HG03025 (cell line): ENCODE measurements around the gene RABL3.
"Not testable (repeated sequence)": the region's sequence is repeated elsewhere in the genome, so short reads cannot be mapped to it uniquely, and the experiment has no call there.

Source experiments
- ATAC-seq: cut with Tn5 transposase; IDR thresholded peaks from one replicate; pipeline ENCODE4 v1.9.1; 2021; ENCODE audit warnings: mild to moderate bottlenecking, moderate library complexity; ENCODE audit not compliant: unreplicated experiment, low FRiP score

RABL3 gene

DNA sequence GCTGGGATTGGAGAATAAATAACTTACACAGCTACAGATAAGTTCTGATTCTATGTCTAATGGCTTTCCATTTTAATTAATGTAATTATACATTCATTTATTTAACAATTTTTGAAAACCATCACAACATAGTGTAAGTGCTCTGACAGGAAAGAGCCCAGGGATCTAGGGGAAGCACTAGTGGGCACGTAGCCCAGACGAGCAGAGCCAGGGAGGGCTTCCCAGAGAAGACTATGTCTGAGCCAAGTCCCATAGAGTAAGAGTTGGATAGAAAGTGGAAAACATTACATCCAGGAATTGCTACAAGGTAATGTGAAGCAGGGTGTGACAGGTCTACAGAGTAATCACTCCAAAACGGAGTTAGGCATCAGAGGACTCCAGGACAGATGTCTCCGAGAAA, 57.4 kb downstream of the RABL3 start:
- ATAC-seq, result no peak

DNA sequence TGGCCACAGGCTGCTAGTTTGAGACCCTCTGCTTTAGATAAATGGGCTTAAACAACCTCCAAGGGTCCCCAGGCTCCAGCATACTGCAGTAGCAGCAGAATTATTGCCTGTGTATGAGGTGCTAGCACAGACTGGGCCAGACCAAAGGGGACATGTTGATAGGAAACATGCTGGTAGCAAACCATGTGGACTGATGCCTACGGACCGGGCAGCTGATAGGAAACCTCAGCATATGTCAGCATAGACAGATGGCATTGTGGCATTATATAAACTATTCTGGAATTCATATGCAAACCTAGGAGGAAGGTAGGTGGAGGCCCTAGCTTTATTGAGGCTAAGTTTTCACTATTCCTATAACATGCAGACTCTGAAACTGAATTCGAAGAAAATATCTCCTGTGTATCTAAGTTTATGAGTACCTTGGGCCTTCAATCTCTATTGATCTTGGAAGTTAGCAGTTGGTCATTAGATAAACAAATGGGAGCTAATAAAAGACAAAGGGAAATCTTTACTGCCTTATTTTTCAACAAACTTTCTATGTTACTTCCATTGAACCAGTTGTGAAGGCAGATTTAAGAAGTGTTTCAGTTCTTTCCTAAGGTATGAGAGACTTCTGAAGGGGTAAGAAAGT, 58.5 kb downstream of the RABL3 start:
- no peak for ATAC-seq

DNA sequence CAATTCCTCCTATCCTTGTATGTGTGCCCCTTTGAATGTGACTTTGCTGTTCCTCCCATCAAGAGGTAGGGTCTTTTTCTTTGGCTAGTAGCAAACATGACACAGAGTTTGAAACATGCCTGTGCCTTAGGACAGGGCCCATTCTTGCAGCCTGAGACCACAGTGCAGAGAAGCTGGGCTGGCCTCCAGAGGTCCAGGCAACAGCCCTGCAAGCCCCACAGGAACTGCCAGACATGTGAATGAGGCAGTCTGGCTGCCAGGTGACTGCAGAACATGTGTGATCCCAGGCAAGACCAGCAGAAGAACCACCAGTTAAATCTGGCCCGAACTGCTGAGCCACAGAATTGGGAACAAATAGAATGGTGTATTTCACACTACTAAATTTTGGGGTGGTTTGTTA, 59.1 kb downstream of the RABL3 start:
- ATAC-seq, result no peak

DNA sequence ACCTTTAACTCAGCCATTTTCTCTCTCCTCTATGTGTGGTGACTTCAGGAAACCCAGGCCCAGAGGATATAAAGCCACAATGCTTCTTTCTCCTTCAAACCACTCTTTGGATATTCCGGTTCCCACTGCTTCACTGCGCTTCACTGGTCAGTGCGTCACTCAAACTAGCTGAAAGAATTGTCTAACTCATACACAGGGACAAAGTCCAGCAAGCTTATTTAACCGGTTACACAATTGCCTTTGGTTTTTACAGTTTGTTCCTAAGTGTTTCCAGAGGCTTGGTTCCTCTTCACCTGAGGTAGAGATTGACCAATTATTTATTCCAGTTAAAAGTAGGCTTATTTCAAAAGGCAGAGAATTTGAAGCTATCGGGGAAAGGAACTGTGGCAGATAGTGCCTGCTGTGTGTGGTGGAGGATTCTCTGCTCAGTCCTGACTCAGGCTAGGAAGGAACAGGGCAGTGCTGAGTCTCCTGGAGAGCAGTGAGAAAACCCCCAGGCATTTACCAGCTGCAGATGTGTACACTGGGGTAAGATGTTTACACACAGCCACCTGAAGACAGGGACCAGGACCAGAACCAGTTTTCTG, 60.1 kb downstream of the RABL3 start, which contains the start of gene HGD:
Gene HGD, minus strand, starts transcription at position 145 of the 587 bp plus-strand sequence. Its CDS starts 128 bp downstream, at position 17.
- no peak for ATAC-seq

DNA sequence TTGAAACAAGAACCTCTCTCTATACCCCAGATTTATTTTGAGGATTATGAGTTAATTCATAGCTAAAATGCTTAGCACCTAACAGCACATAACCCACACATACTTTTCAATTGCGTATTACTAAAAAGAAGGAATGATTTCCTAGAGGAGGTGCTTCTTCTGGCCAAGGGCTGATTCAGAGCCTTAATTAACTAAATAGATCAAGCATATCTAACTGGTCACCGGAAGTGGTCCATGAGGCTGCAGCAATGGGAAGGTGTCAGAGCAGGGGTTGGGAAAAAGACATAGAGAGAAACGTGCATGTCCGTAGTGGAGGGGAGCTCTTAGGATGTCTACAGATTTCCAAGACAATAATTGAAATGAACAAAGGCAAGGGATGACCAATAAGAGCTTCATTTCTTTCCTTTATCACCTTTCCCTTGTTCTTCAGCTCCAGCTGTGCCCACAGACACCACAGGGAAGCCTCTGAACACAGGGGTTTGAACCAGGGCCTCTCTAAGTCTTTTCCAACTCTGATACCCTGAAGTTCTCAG, 60.7 kb downstream of the RABL3 start:
- ATAC-seq, result no peak

DNA sequence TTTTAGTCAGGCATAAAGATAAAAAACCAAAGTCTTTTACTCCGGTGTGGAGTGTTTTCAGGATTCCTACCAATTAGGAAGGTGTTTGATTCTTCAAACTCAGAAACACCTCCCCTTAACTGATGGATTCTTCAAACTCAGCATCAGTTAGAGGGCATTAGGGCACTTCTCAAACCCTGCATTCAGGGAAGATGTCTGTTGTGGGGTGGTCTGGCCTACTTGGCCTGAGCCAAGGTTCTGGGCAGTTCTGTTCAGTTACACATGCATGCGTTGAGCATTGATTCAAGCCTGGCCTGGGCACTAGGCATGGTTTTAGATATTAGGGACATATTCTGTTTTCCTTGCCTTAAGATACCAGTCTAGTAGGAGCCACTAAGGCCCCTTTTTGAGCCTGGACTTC, 61.3 kb downstream of the RABL3 start:
- no peak for ATAC-seq

DNA sequence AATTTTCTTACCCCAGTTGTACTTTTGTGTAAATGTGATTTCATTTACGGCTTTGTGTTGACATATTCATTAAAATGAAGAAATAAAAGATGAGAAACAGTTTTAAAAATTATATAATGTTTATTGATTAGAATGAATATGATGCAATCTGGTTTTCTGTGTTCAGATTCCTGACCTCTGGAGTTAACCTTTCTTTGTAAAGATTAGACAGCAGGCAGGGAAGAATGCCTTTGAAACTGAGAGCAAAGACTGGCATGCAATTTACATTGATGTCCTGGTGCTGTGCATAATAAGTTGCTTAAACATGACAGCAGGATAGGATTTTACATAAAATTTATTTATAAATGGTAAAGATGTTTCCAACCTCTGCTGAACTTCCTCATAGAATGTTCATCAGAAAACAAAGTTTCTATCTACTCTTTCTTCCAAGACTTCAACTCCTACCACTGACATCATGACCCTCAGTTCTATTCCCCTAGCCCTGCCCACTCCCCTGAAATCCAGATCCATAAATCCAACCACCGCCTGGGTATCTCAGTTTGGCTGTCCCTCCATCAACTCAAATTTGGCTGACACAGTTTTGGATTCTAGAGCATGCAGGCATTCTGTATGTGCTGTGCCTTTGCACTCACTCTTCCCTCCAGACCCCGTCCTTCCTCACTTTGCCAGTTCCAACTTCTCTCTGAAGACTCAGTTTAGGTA, 62.0 kb downstream of the RABL3 start:
- no peak for ATAC-seq

DNA sequence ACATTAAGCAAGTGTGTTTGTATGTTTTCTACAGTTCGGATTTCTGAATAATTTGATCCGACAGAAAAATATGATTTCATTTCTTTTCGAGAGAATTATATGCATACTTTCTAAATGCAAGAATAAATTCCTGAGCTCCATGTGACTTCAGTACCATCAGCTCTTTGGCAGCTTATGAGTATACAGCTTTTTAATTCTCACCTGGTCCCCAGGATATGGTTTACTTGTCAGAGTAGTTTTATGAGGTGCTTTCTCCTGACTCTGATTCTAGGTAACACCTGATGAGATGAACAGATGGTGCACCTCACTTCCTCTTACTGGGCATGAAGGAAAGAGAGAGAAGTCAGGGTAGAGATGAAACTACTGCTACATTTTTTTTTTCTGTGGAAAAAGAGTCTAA, 63.3 kb downstream of the RABL3 start:
- ATAC-seq, result no peak

DNA sequence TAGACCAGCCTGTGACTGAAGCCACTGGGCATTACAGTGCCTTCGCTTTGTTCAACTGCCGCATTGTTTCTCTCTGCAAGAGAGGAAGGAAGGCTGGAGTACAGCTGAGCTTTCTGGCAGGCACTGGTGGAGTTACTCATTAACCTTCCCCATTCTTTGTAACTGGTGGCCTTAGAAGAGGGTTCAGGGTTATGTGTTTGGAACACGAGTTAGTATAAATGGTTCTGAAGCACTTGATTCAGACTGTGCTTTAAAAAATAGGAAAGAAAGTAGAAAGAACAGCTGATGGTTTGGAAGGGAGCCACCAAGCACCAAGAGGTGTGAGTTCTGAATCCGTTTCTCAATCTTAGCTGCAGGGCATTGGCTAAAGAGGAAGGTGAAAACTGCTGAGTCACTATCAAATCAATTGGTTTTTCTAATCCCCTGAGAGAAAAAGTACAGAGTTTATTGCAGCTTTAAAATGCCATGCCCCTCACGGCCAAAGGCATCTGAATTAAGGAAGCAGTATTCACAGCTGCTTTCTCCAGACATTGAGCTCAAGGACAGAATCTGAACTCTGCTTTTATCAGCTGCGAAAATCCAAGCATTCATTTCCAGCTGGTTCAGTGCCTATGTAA, 63.9 kb downstream of the RABL3 start:
- ATAC-seq, result peak; percentile 81

DNA sequence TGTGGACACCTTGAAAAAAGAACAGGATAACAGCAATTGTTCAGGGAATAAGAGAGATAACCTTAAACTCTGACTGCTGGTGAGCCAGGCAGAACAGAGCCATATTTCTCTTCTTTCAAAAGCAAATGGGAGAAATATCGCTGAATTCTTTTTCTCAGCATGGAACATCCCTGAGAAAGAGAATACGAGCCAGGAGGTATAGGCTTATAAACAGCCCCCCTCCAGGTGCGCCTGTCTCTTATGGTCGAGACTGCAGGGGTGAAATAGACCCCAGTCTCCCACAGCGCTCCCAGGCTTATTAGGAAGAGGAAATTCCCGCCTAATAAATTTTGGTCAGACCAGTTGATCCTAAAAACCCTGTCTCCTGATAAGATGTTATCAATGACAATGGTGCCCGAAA, 65.1 kb downstream of the RABL3 start:
- ATAC-seq, result not testable (repeated sequence)

DNA sequence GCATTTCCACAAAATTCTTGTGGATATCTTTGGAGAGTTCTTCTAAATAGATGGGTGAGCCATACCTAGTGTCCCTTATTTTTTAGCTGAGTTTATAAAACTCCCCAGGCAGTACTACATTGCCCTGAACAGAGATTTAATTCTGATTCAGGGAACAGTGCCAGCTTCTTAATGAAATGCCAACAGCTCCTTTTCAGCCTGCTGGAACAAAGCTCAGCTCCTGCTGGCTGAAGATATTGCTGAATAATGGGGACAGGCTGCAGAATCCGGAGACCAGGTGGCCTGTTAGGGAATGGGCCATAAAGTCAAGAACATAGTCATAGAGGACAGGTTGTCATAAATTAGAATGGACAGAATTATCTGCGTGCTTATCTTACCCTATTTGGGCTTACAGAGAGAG, 69.2 kb downstream of the RABL3 start:
- ATAC-seq, result no peak

DNA sequence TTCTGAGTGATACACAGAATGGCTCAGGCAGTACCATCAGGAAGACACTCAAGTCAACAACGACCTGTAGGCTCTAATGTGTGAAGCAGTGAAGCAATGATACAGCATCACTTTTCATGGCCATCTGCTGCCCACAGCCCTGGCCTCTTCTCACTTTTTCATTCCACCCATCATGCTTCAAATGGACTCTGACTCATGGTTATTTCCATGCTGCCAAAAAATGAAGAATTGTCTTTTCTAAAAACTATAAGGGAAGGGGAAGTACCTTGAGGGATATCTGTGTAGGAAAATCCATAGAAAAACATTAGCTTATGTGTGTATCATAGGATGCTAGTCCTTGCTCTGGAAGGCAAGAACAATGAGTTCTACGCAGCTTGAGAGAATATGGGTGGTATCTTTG, 71.7 kb downstream of the RABL3 start:
- ATAC-seq, result no peak

DNA sequence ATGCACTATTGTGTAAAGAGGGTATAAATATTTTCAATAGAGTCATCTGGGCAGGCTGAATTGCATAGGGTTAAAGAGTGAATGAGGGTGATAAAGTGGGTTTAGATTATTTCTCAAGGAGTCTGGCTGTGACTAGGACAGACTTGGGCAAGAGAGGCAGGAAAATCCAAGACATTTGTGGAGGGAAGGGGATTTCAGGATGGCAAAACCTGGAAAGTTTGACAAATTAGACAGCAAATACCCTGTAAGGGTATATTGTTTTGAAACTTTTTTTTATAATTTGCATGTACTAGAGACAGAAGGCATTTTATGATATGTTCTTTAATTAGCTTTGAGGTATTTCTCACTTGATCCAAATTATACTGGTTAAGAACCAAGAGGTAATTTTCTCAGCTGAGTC, 77.4 kb downstream of the RABL3 start:
- no peak for ATAC-seq

DNA sequence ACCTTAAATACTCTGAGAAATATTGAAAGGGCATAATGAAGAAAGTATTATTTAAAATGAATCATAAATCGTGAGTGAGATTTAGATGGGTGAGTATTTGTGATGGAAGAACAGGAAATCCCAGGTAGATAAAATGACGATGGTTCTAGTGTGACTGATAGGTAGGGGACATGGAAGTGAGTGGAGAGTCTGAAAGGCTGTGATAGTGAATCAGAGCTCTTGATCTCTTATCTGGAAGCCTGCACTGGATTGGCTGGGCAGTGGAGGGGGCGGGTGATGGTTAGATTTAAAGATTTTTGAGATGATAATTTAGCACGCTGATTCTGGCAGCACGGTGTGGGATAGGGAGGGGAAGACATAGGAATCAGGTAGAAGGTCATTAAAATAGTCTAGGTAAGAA, 80.4 kb downstream of the RABL3 start:
- ATAC-seq, result no peak

DNA sequence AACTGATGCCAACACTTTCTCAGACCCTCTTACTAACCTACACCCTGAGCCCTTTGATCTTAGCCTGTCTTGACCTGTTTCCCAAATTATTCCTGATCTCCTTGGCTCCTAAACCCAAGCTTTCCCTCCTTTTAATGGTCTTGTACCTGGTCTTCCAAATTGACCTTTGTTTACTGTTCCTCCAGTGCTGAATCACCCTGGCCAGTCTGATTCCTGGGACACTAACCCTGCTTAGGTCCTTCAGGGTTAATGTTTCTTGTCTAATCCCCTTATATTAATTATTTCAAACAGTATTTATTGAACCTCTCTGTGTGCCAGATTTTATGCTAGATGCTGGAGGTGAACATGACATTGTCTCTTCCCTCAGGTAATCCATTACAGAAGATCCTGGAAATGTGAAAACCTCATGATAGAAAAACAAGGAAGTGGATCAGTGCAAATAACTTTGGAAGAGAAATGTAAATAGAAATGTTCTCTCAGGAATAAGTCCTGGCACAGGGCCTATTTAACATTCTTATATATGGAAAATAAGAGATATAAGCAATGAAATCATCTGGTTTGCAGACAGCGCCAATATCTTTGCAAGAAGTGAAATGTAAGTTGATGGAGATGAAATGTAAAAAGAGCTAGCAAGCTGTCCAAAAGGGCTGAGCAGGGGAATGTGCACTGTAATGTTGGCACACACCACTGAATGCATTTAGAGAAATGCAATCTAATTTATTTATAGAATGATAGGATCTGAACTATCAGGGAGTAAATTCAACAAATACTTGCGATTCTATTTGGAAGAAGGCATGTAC, 81.0 kb downstream of the RABL3 start:
- no peak for ATAC-seq

DNA sequence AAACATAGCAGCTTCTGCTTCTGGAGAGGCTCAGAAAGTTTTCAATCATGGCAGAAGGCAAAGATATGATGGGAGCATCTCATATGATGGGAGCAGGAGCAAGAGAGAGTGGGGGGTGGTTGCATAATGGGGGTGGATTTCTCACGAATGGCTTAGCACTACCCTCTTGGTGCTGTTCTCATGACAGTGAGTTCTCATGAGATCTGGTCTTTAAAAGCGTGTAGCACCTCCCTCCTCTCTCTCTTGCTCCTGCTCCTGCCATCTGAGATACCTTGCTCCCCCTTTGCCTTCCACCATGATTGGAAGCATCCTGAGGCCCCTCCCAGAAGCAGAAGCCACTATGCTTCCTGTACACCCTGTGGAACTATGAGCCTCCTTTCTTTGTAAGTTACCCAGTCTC, 82.5 kb downstream of the RABL3 start:
- ATAC-seq, result no peak

DNA sequence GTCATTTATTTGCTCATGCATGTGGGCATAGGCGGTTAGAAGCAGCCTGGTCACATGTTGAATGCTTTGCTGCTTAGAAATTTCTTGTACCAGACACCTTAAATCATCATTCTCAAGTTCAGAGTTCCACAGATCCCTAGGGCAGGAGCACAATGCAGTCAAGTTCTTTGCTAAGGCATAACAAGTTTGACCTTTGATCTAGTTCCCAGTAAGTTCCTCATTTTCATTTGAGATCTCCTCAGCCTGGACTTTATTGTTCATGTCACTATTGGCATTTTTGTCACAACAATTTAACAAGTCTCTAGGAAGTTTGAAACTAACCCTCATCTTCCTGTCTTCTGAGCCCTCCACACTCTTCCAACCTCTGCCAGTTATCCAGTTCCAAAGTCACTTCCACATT, 83.0 kb downstream of the RABL3 start:
- no peak for ATAC-seq

DNA sequence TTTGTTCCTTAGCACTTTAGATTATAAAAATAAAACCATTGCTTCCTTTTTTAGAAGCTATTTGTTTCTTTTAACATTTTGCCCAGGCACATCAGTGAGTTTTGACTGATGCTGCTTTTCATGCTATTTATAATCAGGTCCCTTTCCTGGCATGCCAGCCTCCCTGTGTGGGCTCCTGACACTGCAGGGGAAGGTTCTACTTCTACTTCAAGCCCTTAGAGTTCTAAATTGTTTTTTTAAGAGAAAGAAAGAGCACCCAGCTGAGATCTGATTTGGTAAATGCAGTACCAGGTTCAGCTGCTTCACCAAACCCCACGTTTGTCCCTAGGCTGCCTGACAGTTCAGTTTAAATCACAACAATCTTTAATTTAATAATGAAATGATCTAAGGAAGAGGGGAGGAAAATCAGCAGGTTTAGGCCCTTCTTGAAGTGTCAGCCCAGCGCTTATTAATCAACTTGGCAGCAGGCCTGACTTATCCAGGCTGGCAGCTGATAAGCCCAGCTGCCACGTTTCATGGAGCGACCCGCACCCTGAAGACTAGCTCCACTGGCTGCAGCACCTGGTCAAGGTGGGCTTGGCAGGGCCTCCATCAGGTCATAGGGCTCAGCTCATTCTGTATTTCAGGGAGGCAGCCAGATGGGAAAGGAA, 89.3 kb downstream of the RABL3 start:
- no peak for ATAC-seq

DNA sequence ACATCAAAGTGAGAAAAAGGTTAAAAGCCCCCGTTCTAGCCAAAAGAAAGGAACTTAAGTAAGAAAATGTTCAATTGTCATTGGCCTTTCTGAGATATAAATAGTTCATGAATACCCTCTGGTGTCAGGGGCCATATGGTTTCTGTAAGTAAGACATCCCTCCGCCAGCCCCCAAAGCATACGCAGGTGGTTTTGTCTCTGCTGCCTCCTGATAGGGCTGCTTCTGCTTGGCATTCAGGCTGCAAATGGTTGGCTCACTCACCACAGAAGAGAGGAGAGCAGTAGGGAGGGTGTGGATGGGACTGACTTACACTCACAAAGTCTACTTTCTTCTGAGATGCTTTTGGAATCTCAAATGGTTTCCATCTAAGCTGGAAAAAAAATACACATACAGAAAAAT, 90.0 kb downstream of the RABL3 start:
- ATAC-seq, result no peak

DNA sequence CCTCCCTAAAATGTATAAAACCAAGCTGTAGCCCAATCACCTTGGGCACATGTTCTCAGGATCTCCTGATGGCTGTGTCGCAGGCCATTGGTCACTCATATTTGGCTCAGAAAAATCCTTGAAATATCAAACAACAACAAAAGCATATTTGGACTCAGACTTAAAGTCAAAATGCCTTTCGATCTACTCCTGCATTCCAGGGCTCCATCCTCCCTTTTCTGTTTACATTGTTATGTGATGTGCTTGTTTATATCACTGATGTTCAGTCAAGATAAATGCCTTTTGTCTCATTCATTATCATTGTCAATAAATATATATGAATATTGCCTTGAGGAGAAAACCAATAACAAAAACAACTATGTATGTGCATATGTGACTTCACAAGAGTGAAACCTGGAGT, 92.0 kb downstream of the RABL3 start:
- ATAC-seq, result no peak
